NCI-H2107 treated with DMSO at 0.1 percent for 48 hours (cell line): Measurements from ENCODE around the gene MYADML2.

Source experiments
- DNase-seq: peaks from one replicate; lab custom pipeline; 2025; ENCODE audit not compliant: unreplicated experiment; lab: John Stamatoyannopoulos, UW

MYADML2 gene

GRCh38 chr17:81978524-81979298, 31.7 kb upstream of the MYADML2 start:
- no peak for DNase-seq

- no peak for DNase-seq
Measured at GRCh38 chr17:81977211-81977808, 30.3 kb upstream of the MYADML2 start, which contains the start of gene ASPSCR1. ASPSCR1 (plus strand) TSS chr17:81977629; CDS start chr17:81977647, 18 bp downstream.

GRCh38 chr17:81976332-81977210, 29.5 kb upstream of the MYADML2 start:
- DNase-seq = peak; percentile 40

GRCh38 chr17:81973432-81973831, 26.4 kb upstream of the MYADML2 start:
- DNase-seq = no peak

GRCh38 chr17:81968850-81969812, 22.1 kb upstream of the MYADML2 start:
- DNase-seq = no peak

DNA sequence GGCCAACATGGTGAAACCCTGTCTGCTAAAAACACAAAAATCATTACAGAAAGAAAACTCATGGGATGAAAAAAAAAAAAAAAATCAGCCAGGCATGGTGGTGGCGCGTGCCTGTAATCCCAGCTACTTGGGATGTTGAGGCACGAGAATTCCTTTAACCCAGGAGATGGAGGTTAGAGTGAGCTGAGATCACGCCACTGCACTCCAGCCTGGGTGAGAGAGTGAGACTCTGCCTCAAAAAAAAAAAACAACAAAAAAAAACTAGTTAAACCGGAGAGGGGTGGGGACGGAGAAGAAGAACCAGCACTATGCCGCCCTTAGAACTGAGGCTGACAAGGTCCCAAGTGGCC, 21.3 kb upstream of the MYADML2 start:
- DNase-seq = no peak

DNA sequence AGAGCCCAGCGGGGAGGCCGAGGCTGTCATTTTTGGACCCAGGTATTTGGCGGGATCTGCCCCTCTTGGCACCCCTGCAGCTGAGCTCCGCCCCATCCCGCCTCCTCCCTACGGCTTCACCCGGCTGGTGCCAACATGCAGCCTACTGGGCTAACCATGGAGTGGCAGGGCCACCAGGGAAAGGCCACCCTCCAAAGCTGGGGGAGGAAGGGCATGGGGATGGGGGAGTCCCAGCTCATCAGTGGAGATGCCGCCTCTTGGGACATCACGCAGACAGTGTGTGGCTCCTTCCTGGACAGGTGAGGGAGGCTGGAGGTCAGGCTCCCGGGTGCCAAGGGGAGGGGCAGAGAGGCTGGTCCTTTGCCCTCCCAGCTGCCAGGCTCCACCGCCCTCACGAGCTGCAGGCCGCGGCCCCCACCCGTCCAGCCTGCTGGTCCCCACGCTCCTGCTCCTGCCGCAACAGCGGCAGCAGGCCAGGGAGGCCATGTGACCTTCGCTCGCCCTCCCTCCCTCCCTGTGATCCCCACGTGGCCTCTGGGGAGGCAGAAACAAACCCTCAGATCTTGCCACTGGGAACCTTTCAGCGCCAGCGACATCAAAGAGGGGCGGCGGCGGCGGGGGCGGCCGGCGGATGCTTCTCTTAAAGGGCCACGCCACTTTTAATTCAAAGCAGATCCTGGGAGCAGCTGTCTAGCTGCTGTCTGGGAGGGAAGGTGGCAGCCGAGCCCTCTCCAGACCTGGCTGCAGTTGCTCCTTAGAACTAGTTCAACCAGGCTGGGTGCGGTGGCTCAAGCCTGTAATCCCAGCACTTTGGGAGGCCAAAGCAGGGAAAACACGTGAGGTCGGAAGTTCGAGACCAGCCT, 20.7 kb upstream of the MYADML2 start:
- peak; percentile 49 for DNase-seq

DNA sequence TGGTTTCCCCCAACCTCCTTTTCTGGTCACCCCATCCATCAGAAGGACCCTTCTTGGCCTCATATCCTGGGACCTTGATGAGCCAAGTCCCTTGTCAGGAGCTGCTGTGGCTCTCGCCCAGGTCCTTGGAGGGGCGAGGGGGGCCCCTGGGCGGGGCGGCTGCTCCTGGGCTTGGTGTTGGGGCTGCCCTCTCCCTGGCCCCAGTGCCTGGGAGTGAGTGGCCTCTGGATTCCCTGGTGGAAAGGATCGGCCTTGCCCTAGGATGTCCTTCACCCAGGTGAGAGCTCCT, 20.2 kb upstream of the MYADML2 start:
- no peak for DNase-seq

DNA sequence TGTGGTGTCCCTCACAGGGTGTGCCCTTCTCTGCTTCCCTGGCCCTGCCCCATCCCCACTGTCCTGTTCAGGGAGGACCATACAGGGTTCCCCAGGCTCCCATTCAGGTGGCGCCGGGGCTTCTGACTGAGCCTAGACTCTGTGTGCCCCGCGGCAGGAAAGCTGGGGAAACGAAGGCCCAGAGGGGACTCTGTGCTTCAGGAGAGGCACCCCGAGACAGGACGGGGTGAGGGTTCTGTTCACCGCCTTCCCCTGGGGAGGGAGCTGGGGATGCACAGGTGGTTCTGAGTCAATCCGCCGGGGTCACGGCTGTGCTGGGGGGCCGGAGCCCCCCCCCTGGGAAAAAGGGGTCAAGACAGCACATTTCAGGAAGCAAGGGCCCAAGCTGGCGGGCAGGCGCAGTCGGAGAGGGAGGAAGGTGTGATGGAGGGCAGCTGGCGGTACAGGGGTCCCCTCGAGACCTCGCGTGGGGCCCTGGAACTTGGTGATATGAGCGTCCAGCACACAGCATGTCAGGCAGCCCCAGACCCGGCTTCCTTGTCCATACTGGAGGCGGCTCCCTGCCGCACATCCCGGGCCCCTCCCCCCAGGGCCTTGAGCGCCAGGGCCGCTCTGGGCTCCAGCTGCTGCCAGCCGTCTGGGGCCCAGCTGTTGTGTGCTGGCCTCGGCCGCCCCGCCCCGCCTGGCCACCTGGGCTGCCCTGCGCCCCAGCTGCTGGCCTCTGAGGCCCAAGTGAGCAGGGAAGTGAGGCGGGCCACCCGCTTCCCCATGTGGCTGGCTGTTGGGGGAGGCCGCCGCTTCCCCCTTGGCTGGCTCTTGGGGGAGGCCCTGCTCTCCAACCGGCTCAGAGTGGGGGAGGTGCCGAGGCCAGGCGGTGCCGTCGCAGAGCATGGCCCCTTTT, 19.6 kb upstream of the MYADML2 start:
- DNase-seq = no peak

DNA sequence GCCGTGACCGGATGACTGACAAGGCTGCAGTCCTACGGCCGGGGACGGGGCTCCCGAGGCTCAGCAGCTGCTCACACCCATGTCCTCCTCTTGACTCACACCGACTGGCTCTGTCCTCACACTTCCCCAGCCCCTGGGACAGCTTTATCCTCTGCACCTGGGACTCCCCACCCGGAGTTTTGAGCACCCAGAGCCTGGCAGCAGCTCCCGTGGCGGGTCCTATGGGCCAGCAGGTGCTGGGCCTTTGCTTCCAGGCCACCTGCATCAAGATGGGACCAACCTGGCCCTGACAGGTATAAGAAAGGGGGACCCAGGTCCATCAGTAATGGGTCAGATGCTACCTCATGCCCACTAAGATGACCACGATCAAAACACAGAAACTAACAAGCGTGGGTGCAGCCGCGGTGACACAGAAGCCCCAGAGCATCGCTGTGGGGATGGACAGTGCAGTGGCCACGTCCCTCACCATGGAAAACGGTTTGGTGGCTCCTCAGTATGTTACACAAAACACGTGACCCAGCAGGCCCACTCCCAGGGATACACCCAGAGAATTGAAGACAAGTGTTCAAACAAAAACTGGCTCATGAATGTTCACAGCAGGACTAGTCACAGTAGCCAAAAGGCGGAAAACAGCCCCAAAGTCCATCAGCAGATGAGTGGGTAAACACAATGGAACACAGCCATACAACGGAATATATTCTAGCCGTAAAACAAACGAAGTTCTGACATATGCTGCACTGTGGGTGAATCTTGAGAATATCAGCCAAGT, 17.2 kb upstream of the MYADML2 start:
- DNase-seq = no peak

DNA sequence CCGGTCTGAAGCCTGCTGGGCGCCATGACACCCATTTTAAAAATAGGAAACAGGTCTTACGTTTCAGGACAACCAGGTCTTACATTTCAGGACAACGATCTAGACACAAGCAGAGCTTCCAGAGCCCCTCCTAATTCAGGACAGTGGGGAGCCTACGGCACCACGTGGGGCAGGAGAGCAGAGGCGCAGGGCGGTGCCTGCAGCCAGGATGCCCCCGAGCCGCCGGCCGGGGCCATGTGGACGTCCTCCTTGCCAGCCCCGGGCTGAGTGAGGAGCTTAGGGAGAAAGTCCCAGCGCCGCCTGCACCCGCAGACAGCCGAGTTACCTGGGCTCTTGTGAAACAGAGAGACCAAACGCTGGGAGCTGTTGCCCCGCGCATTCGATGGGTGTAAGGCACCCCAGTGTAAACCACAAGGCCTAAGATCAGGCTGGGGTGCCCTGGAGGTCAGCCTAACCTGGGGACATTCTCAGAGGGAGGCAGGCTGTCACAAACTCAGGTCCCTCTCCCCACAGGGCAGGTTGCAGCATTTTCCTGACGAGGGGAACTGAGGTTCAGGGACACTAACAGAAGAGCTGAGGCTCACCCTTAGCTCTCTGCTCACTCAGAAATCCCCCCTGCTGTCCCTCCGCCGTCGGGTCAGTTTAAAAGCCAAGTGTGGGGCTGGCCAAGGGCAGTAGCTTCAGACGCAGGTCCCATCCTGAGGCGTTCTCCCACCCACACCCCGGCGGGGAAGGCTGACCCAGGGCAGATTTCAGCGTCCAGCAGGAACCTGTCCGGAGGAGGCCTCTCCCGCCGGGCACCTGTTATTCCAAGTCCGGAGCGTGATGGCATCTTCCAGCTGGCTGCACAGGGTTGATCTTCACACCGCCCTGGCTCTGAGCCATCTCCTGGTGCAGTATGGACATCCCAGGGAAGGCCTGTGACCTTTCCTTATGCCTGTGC, 15.7 kb upstream of the MYADML2 start:
- no peak for DNase-seq

DNA sequence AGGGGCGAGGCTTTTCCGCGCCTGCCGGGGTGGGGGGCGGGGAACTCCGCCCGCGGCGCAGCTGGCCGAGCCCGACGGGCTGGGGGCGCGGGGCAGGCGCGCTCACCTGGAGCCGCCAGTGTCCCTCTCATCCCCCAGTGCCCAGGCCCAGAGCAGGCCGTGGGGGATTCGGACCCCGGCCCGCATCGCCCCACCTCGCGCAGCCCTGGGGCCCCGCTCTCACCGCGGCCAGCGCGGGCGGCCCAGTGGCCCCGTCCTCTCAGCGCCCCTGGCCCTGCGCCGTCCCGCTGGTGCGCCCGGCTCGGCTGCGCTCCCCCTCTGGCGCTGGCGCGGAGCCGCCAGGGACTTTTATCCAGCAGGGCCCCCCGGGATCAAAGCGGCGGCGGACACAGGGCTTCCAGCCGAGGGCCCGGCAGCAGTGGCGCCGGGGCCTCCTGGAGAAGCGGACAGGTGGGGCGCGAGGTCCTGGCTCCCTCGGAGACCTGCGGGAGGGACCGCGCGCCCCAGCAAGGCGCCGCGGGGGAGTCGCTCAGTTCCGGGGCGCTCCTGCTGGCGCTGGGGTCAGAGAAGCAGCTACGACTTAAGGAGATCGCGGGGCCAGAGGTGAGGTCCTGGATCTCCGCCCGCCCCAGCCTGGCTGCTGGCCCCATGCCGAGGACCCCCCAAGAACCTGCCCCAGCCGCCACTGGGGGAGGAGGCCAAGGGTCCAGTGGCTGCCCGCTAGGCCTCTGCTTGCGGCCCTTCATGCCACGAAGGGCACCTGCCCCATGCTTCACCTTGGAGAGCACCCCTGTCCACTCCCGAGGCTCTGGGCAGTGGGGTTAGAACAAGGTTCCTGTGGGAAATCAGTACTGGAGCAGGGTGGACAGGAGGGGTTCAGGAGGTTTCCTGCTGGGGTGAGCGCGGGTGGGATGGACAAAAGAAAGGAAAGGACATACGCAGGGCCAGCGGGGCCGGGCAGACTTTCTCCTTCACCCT, 14.8 kb upstream of the MYADML2 start:
- no peak for DNase-seq

DNA sequence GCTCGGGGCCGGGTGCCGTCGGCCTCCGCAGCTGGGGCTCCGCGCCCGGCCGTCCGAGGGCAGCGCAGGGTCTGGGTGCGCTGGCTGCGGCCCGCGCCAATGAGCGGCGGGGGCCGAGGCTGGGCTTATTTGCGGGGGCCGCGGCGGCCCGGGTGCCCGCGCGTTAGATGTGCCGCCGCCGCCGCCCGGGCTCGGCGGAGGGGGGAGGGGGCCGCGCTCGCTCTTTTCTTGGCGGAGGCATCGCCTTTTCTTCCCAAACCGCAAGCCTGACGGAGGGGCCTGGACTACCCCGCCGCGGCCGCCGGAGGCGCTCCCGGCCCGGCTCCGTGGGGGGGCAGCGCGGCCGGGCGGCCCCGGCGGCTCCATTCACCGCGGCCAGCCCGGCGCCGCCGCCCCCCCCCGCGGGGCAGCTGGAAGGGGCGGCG, 14.1 kb upstream of the MYADML2 start, which contains the start of gene NOTUM:
Gene NOTUM, minus strand, starts transcription at position 101 of the 425 bp plus-strand sequence. CDS start 278 bp downstream, outside the sequence.
- no peak for DNase-seq

GRCh38 chr17:81960130-81960958, 13.3 kb upstream of the MYADML2 start:
- DNase-seq = no peak
